Transverse colon (tissue), 4 donors: ENCODE data around the gene SLC35A2. TPM values are rescaled to one million over a fixed set of nuclear protein-coding genes. Genes with fewer than 3 reads are reported as not detected.

Experiments used
- DNase-seq: peaks from one replicate; pipeline ENCODE4 v3.0.0-alpha.2; 2019
- H3K27ac ChIP-seq, 4 donors: fragments of 200-600 bp; sonication (generic); 2 replicates each; pipeline ENCODE4 v1.5.1; 2016 to 2018; ENCODE audit warnings: inconsistent platforms in 4 of 4
- H3K27me3 ChIP-seq: fragments of 200-600 bp; sonication (generic); 2 replicates; pipeline ENCODE4 v1.5.1; 2017; ENCODE audit warnings: inconsistent platforms
- H3K36me3 ChIP-seq, 4 donors: fragments of 200-600 bp; sonication (generic); 2 replicates each; pipeline ENCODE4 v1.5.1; 2017 to 2019; ENCODE audit warnings: inconsistent platforms in 4 of 4
- H3K4me1 ChIP-seq, 4 donors: fragments of 200-600 bp; sonication (generic); 2 replicates each; pipeline ENCODE4 v1.5.1; 2017 to 2020; ENCODE audit warnings: inconsistent platforms in 4 of 4
- H3K4me3 ChIP-seq, 4 donors: fragments of 200-600 bp; sonication (generic); 1 replicate in 1 of 4; 2 replicates in 3 of 4; pipeline versions ENCODE4 v1.5.1 to v1.6.1; 2017 to 2019; ENCODE audit warnings: inconsistent platforms in 4 of 4
- H3K9me3 ChIP-seq, 2 donors: fragments of 200-600 bp; sonication (generic); 2 replicates each; pipeline ENCODE4 v1.5.1; 2017 to 2019; ENCODE audit warnings: inconsistent platforms in 2 of 2
- EP300 ChIP-seq: sonication (generic); formaldehyde crosslinking; IDR thresholded peaks from one replicate; pipeline ENCODE4 v1.6.1; 2017; ENCODE audit warnings: antibody characterized with exemption, low read depth
- POLR2A ChIP-seq: fragments of 450-650 bp; IDR thresholded peaks from one replicate; pipeline ENCODE4 v1.6.1; 2016; ENCODE audit warnings: antibody characterized with exemption, mild to moderate bottlenecking, moderate library complexity
- POLR2AphosphoS5 ChIP-seq, 3 donors: sonication (generic); formaldehyde crosslinking; IDR thresholded peaks; one replicate each; pipeline ENCODE4 v1.6.1; 2016; ENCODE audit warnings: antibody characterized with exemption in 3 of 3
- WGBS, 2 donors: methylation state at CpG; one replicate each; pipeline ENCODE4 v1.1.5; 2018; ENCODE audit warnings: low coverage in 1 of 2; 5-methylcytosine and 5-hydroxymethylcytosine counted together
- in situ Hi-C, 4 donors: fragments of 200-750 bp; cut with MboI; loops; one replicate each; pipeline versions ENCODE4 v1.15.0 to v1.15.1; 2017; ENCODE audit warnings: low sequenced_read_pairs in 3 of 4, low pct_ligation_motif_present in 1 of 4, low pct_unique_long_range_greater_than_20kb in 1 of 4
- intact Hi-C: fragments of 100-400 bp; cut with DNase I; formaldehyde crosslinking; loops from one replicate; pipeline ENCODE4 v1.15.1; 2023; ENCODE audit warnings: low total_unique reads
- total RNA-seq, 4 donors: library from RNA; depleted of rRNA; stranded (reverse); fragments of >200 nt; gene quantifications; one replicate each; pipeline ENCODE4 v1.1.0, GENCODE V29; 2016
- TF ChIP-seq, protein P1 (sequence below), 5 experiments: fragments of 200-600 bp in 3 of 5; fragments of 450-650 bp in 2 of 5; sonication (generic) in 3 of 5; IDR thresholded peaks; 1 replicate in 2 of 5; 2 replicates in 3 of 5; pipeline ENCODE4 v1.5.1; 2016 to 2017; ENCODE audit warnings: antibody characterized with exemption in 5 of 5, inconsistent platforms in 3 of 5, mild to moderate bottlenecking in 2 of 5, moderate library complexity in 1 of 5

SLC35A2 gene
- total RNA-seq, 4 donors from 2014 or later = 29.5 to 48.3 (median 33.8) TPM

DNA sequence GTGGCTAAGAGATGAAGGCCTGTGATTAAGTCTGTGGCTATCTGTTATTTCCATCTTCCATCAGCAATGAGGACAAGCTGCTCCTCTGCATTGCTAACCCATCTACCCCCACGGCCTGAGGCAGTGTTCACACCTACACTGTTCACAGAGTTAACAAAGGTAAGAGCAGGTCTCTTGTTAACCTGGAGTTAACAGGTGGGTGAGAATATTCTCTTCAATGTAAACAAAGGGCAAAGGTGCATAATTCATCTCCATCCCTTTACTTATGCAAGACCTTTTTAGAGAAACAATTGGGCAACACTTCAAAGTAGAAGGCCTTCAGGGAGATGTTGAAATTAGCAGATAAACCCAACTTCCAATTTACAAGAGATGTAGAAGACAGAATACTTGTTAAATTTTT, 2.8 kb downstream of the SLC35A2 start:
- Histone ChIP-seq H3K36me3 (no peaks in the 10 kb centered on the region), H3K4me3 (no peak overlapping the region), H3K27me3 (no peaks in the 10 kb centered on the region), H3K27ac (no peak overlapping the region), H3K9me3 (no peaks in the 10 kb centered on the region), H3K4me1 (peaks cover 0 to 14% (median 6%) of the 10 kb centered on the region in 4 donors)
- intact Hi-C loops (no loop called here), in situ Hi-C loops (loop anchor here in 1 of 4 donors (25.0 kb wide), 1 partner anchor 271 kb away; no protein-coding TSS in a partner anchor)
- DNase-seq = no peak
- 33% methylated on average over 1 of the region's 1 CpG; no CpG with 5 or more reads in 1 of the 2 donors for WGBS, 2 donors
- no peak for TF ChIP-seq POLR2A
- TF ChIP-seq EP300 = no peak
- TF ChIP-seq, protein P1, sequence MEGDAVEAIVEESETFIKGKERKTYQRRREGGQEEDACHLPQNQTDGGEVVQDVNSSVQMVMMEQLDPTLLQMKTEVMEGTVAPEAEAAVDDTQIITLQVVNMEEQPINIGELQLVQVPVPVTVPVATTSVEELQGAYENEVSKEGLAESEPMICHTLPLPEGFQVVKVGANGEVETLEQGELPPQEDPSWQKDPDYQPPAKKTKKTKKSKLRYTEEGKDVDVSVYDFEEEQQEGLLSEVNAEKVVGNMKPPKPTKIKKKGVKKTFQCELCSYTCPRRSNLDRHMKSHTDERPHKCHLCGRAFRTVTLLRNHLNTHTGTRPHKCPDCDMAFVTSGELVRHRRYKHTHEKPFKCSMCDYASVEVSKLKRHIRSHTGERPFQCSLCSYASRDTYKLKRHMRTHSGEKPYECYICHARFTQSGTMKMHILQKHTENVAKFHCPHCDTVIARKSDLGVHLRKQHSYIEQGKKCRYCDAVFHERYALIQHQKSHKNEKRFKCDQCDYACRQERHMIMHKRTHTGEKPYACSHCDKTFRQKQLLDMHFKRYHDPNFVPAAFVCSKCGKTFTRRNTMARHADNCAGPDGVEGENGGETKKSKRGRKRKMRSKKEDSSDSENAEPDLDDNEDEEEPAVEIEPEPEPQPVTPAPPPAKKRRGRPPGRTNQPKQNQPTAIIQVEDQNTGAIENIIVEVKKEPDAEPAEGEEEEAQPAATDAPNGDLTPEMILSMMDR (IDR thresholded peaks at IDR 0.05) = no peak

DNA sequence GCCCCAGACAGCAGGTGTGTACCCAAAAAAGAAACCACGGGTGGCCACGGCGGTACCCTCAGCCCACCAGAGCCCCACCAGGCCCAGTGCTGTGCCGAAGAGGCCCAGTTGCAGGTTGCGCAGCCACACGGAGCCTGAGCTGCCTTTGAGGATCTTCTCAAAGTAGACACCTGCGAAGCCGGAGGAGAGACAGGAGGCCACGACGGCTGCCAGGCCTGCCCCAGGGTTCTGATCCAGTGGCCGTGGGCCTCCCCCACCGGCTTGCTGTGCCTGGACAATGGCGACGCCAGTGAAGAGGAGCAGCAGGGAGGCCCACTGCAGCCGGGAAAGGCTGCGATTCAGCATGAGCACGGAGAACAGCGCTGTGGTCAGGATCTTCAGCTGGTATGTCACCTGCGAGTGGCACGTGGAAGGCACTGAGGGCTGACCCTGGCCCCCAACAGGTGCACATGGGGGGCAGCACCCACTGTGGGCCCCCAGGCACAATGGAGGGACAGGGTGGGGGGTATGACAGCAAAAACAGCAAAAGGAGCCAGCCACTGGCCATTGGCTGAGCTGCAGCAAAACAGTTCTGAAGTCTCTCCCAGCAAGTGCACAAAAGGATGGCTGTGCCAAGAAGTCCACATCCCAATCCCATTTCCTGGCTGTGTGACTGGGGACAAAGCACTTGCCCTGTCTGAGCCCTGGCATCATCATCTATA, 6.2 kb downstream of the SLC35A2 start:
- TF ChIP-seq POLR2AphosphoS5 (IDR thresholded peaks at IDR 0.05) (no peak), EP300 (no peak)
- TF ChIP-seq, protein P1 (IDR thresholded peaks at IDR 0.05) = no peak
- no peaks in the 10 kb centered on the region for H3K9me3 ChIP-seq
- DNase-seq = no peak
- 89% methylated on average over 18 of the region's 20 CpGs; no CpG with 5 or more reads in 1 of the 2 donors for WGBS, 2 donors
- H3K36me3 ChIP-seq = peaks cover 0 to 5% (median 0%) of the 10 kb centered on the region in 4 donors
- H3K27me3 ChIP-seq = no peaks in the 10 kb centered on the region
- intact Hi-C loops (no loop called here), in situ Hi-C loops (loop anchor here in 1 of 4 donors (25.0 kb wide), 1 partner anchor 268 kb away; no protein-coding TSS in a partner anchor)
- no peak overlapping the region for H3K4me3 ChIP-seq
- H3K4me1 ChIP-seq = no peaks in the 10 kb centered on the region
- no peak overlapping the region for H3K27ac ChIP-seq

DNA sequence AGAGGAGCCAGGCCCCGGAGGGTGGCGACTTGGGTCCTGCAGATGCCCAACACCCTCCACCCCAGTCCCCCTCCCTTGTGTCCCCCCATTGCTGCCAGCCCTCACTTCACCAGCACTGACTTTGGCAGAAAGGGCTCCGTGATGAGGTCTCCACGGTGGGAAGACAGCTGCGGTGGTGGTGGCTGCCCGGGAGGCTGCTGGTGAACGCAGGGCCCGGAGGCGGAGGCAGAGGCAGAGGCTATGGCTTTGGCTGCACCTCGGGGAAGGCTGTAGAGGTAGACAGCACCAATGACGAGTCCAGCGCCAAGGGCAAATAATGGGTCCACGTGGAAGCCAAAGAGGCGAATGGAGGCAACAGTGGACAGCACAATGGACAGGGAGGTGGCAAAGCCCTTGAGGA, 6.8 kb downstream of the SLC35A2 start:
- no peak for DNase-seq
- peaks cover 0 to 3% (median 0%) of the 10 kb centered on the region in 4 donors for H3K4me1 ChIP-seq
- in situ Hi-C loops = loop anchor here in 1 of 4 donors (25.0 kb wide), 1 partner anchor 267 kb away; no protein-coding TSS in a partner anchor
- H3K36me3 ChIP-seq = peaks cover 0 to 5% (median 0%) of the 10 kb centered on the region in 4 donors
- intact Hi-C loops = no loop called here
- TF ChIP-seq POLR2A = no peak
- no peak for TF ChIP-seq EP300
- TF ChIP-seq POLR2AphosphoS5 (IDR thresholded peaks at IDR 0.05) = no peak
- TF ChIP-seq, protein P1 (IDR thresholded peaks at IDR 0.05) = no peak
- no peak overlapping the region for H3K4me3 ChIP-seq
- H3K27me3 ChIP-seq = no peaks in the 10 kb centered on the region
- H3K27ac ChIP-seq = no peak overlapping the region
- no peaks in the 10 kb centered on the region for H3K9me3 ChIP-seq
- 86% methylated on average over 14 of the region's 14 CpGs; no CpG with 5 or more reads in 1 of the 2 donors for WGBS, 2 donors

DNA sequence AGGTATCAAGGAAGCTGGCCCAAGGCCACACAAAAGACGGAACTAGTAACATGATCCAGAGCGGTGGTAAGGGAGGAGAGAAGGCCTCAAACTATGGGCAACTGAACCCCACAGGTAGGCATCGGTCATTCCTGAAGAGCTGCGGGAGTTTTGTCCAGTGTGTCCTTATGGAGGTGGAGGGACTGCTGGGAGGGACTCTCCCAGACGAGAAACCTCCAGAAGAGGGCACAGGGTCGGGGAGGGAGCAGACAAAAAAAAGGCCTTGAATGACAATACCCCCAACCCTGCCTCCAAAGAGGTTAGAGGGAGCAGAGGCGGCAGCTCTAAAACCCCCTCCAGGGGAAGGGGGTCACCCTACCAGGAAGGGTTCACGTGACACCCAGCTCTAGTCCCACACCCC, 7.3 kb downstream of the SLC35A2 start:
- H3K36me3 ChIP-seq = peaks cover 0 to 5% (median 0%) of the 10 kb centered on the region in 4 donors

More for the DNA sequence above, 7.3 kb downstream of the SLC35A2 start:
- DNase-seq = no peak
- intact Hi-C loops (no loop called here), in situ Hi-C loops (loop anchor here in 1 of 4 donors (25.0 kb wide), 1 partner anchor 267 kb away; no protein-coding TSS in a partner anchor)
- no peak for TF ChIP-seq EP300
- TF ChIP-seq POLR2A = no peak
- Histone ChIP-seq H3K4me1 (peaks cover 0 to 7% (median 0%) of the 10 kb centered on the region in 4 donors), H3K27me3 (no peaks in the 10 kb centered on the region), H3K27ac (no peak overlapping the region), H3K4me3 (no peak overlapping the region), H3K9me3 (no peaks in the 10 kb centered on the region)
- WGBS, 2 donors = 78% methylated on average over 8 of the region's 8 CpGs; no CpG with 5 or more reads in 1 of the 2 donors
